ENCODE measurements around the gene ALAS1.

DNA sequence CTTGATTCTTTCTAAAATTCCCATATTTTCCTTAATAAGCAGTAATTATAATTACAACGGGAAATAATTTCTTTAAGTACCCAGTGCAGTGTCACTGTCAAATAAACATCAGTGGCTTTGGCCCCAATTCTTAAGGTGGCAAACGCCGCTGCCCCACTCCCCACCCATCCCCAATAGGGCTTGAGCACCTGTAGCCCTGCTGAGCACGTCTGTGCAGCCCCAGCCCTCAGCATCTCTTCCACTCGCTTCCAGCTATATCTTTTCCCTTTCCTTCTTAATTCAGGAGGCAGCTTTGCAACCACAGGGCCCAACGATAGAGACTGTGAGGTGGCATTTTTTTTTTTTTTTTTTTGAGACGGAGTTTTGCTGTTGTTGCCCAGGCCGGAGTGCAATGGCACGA lies 56.6 kb downstream of the ALAS1 start:
- TF ChIP-seq, protein P1, sequence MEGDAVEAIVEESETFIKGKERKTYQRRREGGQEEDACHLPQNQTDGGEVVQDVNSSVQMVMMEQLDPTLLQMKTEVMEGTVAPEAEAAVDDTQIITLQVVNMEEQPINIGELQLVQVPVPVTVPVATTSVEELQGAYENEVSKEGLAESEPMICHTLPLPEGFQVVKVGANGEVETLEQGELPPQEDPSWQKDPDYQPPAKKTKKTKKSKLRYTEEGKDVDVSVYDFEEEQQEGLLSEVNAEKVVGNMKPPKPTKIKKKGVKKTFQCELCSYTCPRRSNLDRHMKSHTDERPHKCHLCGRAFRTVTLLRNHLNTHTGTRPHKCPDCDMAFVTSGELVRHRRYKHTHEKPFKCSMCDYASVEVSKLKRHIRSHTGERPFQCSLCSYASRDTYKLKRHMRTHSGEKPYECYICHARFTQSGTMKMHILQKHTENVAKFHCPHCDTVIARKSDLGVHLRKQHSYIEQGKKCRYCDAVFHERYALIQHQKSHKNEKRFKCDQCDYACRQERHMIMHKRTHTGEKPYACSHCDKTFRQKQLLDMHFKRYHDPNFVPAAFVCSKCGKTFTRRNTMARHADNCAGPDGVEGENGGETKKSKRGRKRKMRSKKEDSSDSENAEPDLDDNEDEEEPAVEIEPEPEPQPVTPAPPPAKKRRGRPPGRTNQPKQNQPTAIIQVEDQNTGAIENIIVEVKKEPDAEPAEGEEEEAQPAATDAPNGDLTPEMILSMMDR (tag by site-specific recombination; IDR thresholded peaks at IDR 0.05), result no peak
- TF ChIP-seq ZNF530 (tag by site-specific recombination; IDR thresholded peaks at IDR 0.05; ENCODE audit: low read depth), result no peak
- no peak for TF ChIP-seq ZBTB20 (tag by site-specific recombination; IDR thresholded peaks at IDR 0.05)
- no peak for TF ChIP-seq PRDM1 (tag by site-specific recombination; IDR thresholded peaks at IDR 0.05)
- TF ChIP-seq ZNF335 (tag by site-specific recombination; conservative IDR thresholded peaks at IDR 0.05), result no peak
